H1 (cell line): Measurements from ENCODE around the gene MRPS9. TPM values are rescaled to one million over a fixed set of nuclear protein-coding genes. Genes with fewer than 3 reads are reported as not detected.

Experiments
- CEBPB ChIP-seq: IDR thresholded peaks from 2 replicates; pipeline ENCODE4 v1.6.1; 2012; ENCODE audit warnings: low read depth, low read length
- E2F6 ChIP-seq: IDR thresholded peaks from 2 replicates; pipeline ENCODE4 v1.6.1; 2012; ENCODE audit warnings: inconsistent platforms
- EGR1 ChIP-seq: IDR thresholded peaks from 2 replicates; pipeline ENCODE4 v1.6.1; 2011; ENCODE audit warnings: low read depth, low read length, borderline replicate concordance
- HDAC6 ChIP-seq: IDR thresholded peaks from one replicate; pipeline ENCODE4 v1.7.1; 2012; ENCODE audit warnings: low read depth, mild to moderate bottlenecking, inconsistent platforms, low read length, moderate library complexity
- POLR2AphosphoS5 ChIP-seq: IDR thresholded peaks from 2 replicates; pipeline ENCODE4 v1.6.1; 2011; ENCODE audit warnings: low read depth, low read length
- polyA plus RNA-seq, 7 experiments: library from polyadenylated mRNA; depleted of rRNA in 3 of 7; stranded (reverse) in 5 of 7; unstranded in 2 of 7; fragments of >200 nt in 5 of 7; fragments of 200-250 nt in 2 of 7; gene quantifications; 1 replicate in 5 of 7; 2 replicates in 1 of 7; 4 replicates in 1 of 7; pipeline versions ENCODE4 v1.2.1 to v1.2.3, GENCODE V29; 2011 to 2013; ENCODE audit warnings: missing spikeins in 2 of 7, mixed read lengths in 2 of 7
- total RNA-seq: library from RNA; stranded (reverse); fragmentation: NEBNext Ultra II Directional; extraction: Animal tissue kit (Norgen Biotek cat#: 25700); gene quantifications from 2 replicates; pipeline ENCODE4 v1.2.1, GENCODE V29; 2021

Gene MRPS9
- total and polyA plus RNA-seq, 2 of the 8 experiments (the other 6 are each of a cell fraction or from before 2014, with no cell fraction given): 36.2 to 71.0 TPM

GRCh38 chr2:105111365-105112150 is 73.7 kb downstream of the MRPS9 start (continued):
- TF ChIP-seq CEBPB: no peak
- TF ChIP-seq HDAC6: no peak
- TF ChIP-seq EGR1: no peak
- TF ChIP-seq E2F6: no peak
- TF ChIP-seq POLR2AphosphoS5: no peak
